Gastrocnemius medialis (tissue), 4 donors: ENCODE measurements around the gene GARIN5A.

Source experiments
- CTCF ChIP-seq, 5 experiments: fragments of 450-650 bp in 3 of 5; fragments of 200-600 bp in 2 of 5; sonication (generic) in 2 of 5; IDR thresholded peaks in 4 of 5; conservative IDR thresholded peaks in 1 of 5; 1 replicate in 4 of 5; 2 replicates in 1 of 5; pipeline ENCODE4 v1.5.1; 2016 to 2019; ENCODE audit warnings: antibody characterized with exemption in 5 of 5, mild to moderate bottlenecking in 3 of 5, moderate library complexity in 3 of 5
- POLR2A ChIP-seq, 2 donors: fragments of 450-650 bp; IDR thresholded peaks; one replicate each; pipeline ENCODE4 v1.6.1; 2017; ENCODE audit warnings: antibody characterized with exemption in 2 of 2, mild to moderate bottlenecking in 2 of 2, moderate library complexity in 2 of 2

- TF ChIP-seq CTCF (IDR thresholded peaks at IDR 0.05 in 4 of 5, conservative IDR thresholded peaks at IDR 0.05 in 1 of 5) (no peak), POLR2A (IDR thresholded peaks at IDR 0.05) (no peak)
Observed at GRCh38 chr19:50513746-50514345, 37.2 kb upstream of the GARIN5A start, which contains the start of gene ASPDH.
